Sigmoid colon (tissue), 7 donors: Measurements from ENCODE around the gene SYCN. TPM values are rescaled to one million over a fixed set of nuclear protein-coding genes. Genes with fewer than 3 reads are reported as not detected.

ENCODE experiments used
- DNase-seq: peaks from one replicate; pipeline ENCODE4 v3.0.0-alpha.2; 2019
- H3K27ac ChIP-seq, 4 donors: fragments of 200-600 bp; sonication (generic); one replicate each; pipeline ENCODE4 v1.5.1; 2016 to 2019; ENCODE audit warnings: mild to moderate bottlenecking in 1 of 4
- H3K27me3 ChIP-seq, 3 donors: fragments of 200-600 bp; sonication (generic); one replicate each; pipeline ENCODE4 v1.5.1; 2019; ENCODE audit warnings: mild to moderate bottlenecking in 1 of 3
- H3K36me3 ChIP-seq, 4 donors: fragments of 200-600 bp; sonication (generic); one replicate each; pipeline ENCODE4 v1.5.1; 2016 to 2019
- H3K4me1 ChIP-seq, 4 donors: fragments of 200-600 bp; sonication (generic); one replicate each; pipeline ENCODE4 v1.5.1; 2017 to 2019
- H3K4me3 ChIP-seq, 4 donors: fragments of 200-600 bp; sonication (generic); one replicate each; pipeline ENCODE4 v1.5.1; 2017 to 2019; ENCODE audit warnings: mild to moderate bottlenecking in 2 of 4, moderate library complexity in 1 of 4
- H3K9me3 ChIP-seq, 4 donors: fragments of 200-600 bp in 3 of 4; sonication (generic) in 3 of 4; one replicate each; pipeline versions ENCODE4 v1.5.1 to v1.6.1; 2013 to 2019
- CTCF ChIP-seq, 4 experiments: fragments of 450-650 bp in 3 of 4; fragments of 200-600 bp in 1 of 4; IDR thresholded peaks; one replicate each; pipeline ENCODE4 v1.5.1; 2016 to 2019; ENCODE audit warnings: antibody characterized with exemption in 4 of 4, mild to moderate bottlenecking in 3 of 4, moderate library complexity in 2 of 4
- EP300 ChIP-seq, 4 donors: sonication (generic); formaldehyde crosslinking; IDR thresholded peaks; one replicate each; pipeline ENCODE4 v1.6.1; 2017; ENCODE audit warnings: antibody characterized with exemption in 4 of 4
- POLR2A ChIP-seq, 2 donors: fragments of 450-650 bp; IDR thresholded peaks; one replicate each; pipeline ENCODE4 v1.6.1; 2016; ENCODE audit warnings: antibody characterized with exemption in 2 of 2, mild to moderate bottlenecking in 2 of 2, moderate library complexity in 2 of 2
- POLR2AphosphoS5 ChIP-seq, 4 donors: sonication (generic); formaldehyde crosslinking; IDR thresholded peaks; one replicate each; pipeline ENCODE4 v1.6.1; 2017; ENCODE audit warnings: antibody characterized with exemption in 4 of 4
- WGBS, 2 donors: extraction: QIAGEN DNeasy Blood & Tissue Kit; methylation state at CpG; one replicate each; pipeline ENCODE4 v1.1.7; 2013; 5-methylcytosine and 5-hydroxymethylcytosine counted together
- intact Hi-C: fragments of 100-400 bp; cut with DNase I; formaldehyde crosslinking; loops from one replicate; pipeline ENCODE4 v1.15.1; 2023
- polyA plus RNA-seq, 3 donors: library from polyadenylated mRNA; stranded (reverse); fragments of 200-250 nt; gene quantifications; one replicate each; pipeline ENCODE4 v1.2.3, GENCODE V29; 2013
- total RNA-seq, 4 donors: library from RNA; depleted of rRNA; stranded (reverse); fragments of >200 nt; gene quantifications; one replicate each; pipeline ENCODE4 v1.1.0, GENCODE V29; 2016
- donor health status: healthy with polysubstance abuse.
- donor health status: Bipolar disorder and iron deficiency.
- donor health status: healthy.

SYCN gene
- total and polyA plus RNA-seq, 7 donors, result not detected

- intact Hi-C loops, result no loop called here
- DNase-seq, result no peak
- H3K9me3 ChIP-seq, result no peaks in the 10 kb centered on the region
- H3K4me3 ChIP-seq, result no peak overlapping the region
- H3K27me3 ChIP-seq, result no peaks in the 10 kb centered on the region
- H3K36me3 ChIP-seq, result peaks cover 0 to 5% (median 0%) of the 10 kb centered on the region in 4 donors
- TF ChIP-seq POLR2AphosphoS5 (IDR thresholded peaks at IDR 0.05) (no peak), EP300 (IDR thresholded peaks at IDR 0.05) (no peak), CTCF (IDR thresholded peaks at IDR 0.05) (no peak), POLR2A (IDR thresholded peaks at IDR 0.05) (no peak)
- peaks cover 0 to 57% (median 48%) of the 10 kb centered on the region in 4 donors for H3K4me1 ChIP-seq
- WGBS, 2 donors, result 84 to 90% methylated on average over 15 of the region's 15 CpGs
- no peak overlapping the region for H3K27ac ChIP-seq
These were observed 41.5 kb downstream of the SYCN start for GRCh38 chr19:39162441-39163043.

DNA sequence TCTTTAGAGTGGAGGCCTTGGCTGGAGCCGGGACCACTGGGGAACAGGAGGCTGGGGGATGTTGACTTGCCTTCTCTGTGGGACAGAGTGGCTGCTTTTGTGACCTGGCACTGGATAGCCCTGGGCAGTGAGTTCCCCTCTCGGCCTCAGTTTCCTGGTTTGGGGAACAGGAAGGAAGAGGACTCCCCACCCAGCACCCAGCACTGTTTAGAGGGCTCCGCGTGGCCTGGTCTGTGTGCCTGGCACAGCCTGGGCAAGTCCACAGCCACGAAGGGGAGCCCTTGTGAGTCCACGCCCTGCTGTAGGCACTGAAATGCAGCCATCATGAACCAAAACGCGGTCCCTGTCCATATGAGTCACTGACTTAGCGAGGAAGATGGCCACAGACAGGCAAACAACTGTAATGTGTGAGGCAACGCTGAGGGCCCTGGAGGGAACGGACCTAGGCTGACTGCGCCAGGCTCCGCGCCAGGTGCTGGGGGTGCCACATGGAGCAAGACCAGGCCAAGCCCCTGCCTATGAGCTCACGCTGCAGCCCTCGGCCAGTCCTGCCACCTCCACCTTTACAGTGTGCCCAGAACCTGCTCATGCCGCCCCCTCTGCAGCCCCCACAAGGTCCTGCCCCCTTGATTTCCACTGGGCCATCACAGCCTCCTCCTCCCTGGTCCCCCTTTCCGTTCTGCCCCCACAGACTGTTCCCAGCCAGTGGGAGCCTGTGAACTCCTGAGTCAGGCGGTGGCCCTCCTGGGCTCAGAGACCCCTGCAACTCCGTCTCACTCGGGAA lies 43.0 kb downstream of the SYCN start:
- intact Hi-C loops, result no loop called here

DNA sequence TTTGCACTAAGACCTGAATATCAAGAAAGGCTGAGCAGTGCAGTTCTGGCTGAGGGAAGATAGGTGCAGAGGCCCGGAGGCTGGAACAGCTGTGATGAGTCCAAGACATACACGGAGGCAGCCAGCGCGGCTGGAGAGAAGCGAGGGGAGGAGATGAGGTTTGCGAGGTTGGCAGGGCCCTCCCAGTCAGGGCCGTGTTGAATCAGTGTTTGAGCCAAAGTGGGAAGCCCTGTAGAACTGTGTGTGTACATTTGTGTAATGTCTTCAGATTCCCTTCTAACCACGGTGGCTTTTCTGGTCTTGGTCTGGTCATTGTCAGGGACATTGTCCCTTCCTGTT lies 43.6 kb downstream of the SYCN start:
- peak overlapping the region; percentile 58 to 73 (median 70) for H3K27ac ChIP-seq
- TF ChIP-seq EP300 (IDR thresholded peaks at IDR 0.05), result no peak
- no peak for TF ChIP-seq CTCF (IDR thresholded peaks at IDR 0.05)
- TF ChIP-seq POLR2AphosphoS5 (IDR thresholded peaks at IDR 0.05), result no peak
- no peak for TF ChIP-seq POLR2A (IDR thresholded peaks at IDR 0.05)
- DNase-seq, result peak; percentile 87
- H3K27me3 ChIP-seq, result no peaks in the 10 kb centered on the region
- WGBS, 2 donors, result 51 to 55% methylated on average over 8 of the region's 8 CpGs
- no peaks in the 10 kb centered on the region for H3K9me3 ChIP-seq
- no peak overlapping the region for H3K4me3 ChIP-seq
- peaks cover 0 to 5% (median 0%) of the 10 kb centered on the region in 4 donors for H3K36me3 ChIP-seq
- peaks cover 0 to 57% (median 51%) of the 10 kb centered on the region in 4 donors for H3K4me1 ChIP-seq
- intact Hi-C loops, result no loop called here

More for the DNA sequence above, 43.0 kb downstream of the SYCN start:
- peaks cover 0 to 5% (median 0%) of the 10 kb centered on the region in 4 donors for H3K36me3 ChIP-seq
- H3K4me3 ChIP-seq, result no peak overlapping the region
- WGBS, 2 donors, result 85 to 86% methylated on average over 21 of the region's 21 CpGs
- TF ChIP-seq EP300 (IDR thresholded peaks at IDR 0.05) (no peak), CTCF (IDR thresholded peaks at IDR 0.05) (no peak), POLR2A (IDR thresholded peaks at IDR 0.05) (no peak)
- DNase-seq, result no peak
- H3K9me3 ChIP-seq, result no peaks in the 10 kb centered on the region
- H3K27ac ChIP-seq, result peak overlapping the region; percentile 58 to 73 (median 70)
- peaks cover 0 to 57% (median 48%) of the 10 kb centered on the region in 4 donors for H3K4me1 ChIP-seq
- no peaks in the 10 kb centered on the region for H3K27me3 ChIP-seq

DNA sequence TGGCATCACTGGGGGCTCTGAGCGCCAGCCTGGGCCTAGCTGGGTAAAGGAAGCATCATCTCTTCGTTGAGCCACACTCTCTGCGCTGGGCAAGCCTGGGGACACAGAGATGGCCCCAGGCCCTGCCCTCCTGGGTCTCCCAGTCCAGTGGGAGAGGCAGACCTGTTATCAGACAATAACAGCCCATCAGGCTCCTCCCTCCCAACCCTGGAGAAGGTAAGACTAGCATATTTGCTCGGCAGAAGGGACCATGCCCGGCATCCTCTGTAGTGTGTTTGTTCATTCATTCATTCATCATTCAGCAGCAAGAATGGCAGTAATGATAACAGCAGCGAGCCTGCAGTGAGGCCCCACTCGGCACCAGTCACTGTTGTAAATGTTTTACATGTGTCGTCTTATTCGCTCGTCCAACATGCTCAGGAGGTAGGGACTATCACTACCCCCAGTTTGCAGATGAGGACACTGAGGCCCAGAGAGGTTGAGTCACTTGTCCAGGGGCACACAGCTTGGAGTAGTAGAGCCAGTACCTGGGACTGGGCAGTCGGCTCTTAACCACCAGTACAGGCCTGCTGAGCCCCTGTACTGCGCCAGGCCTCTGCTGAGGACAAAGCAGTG lies 45.3 kb downstream of the SYCN start:
- H3K9me3 ChIP-seq, result no peaks in the 10 kb centered on the region
- peaks cover 0 to 5% (median 0%) of the 10 kb centered on the region in 4 donors for H3K36me3 ChIP-seq
- intact Hi-C loops, result no loop called here
- H3K4me3 ChIP-seq, result no peak overlapping the region
- H3K27ac ChIP-seq, result no peak overlapping the region
- WGBS, 2 donors, result 72 to 87% methylated on average over 12 of the region's 12 CpGs
- no peaks in the 10 kb centered on the region for H3K27me3 ChIP-seq
- H3K4me1 ChIP-seq, result peaks cover 0 to 65% (median 59%) of the 10 kb centered on the region in 4 donors
- TF ChIP-seq CTCF (IDR thresholded peaks at IDR 0.05) (no peak), POLR2AphosphoS5 (IDR thresholded peaks at IDR 0.05) (no peak), EP300 (IDR thresholded peaks at IDR 0.05) (no peak), POLR2A (IDR thresholded peaks at IDR 0.05) (no peak)
- DNase-seq, result no peak
